GM08714 (cell line): ENCODE measurements around the gene FSIP2.
A peak's percentile ranks its signal among the peaks of the same experiment; 100 is the strongest.

Experiments used
- H3K4me3 ChIP-seq: fragments of 200-500 bp; sonication (Bioruptor generic); 2 replicates; pipeline ENCODE4 v1.5.1; 2014; ENCODE audit warnings: mild to moderate bottlenecking, low read length, inconsistent platforms
- ZNF274 ChIP-seq: IDR thresholded peaks from 2 replicates; pipeline ENCODE4 v1.6.1; 2012; ENCODE audit warnings: mild to moderate bottlenecking, low read depth, low read length

The FSIP2 gene

GRCh38 chr2:185738679-185739472, at the start of gene FSIP2:
FSIP2 (plus strand) TSS chr2:185738804; CDS start chr2:185738895, 91 bp downstream.
- no peak for TF ChIP-seq ZNF274
- peak within 1 kb of the TSS; percentile 6; the same call in 1 of the 2 replicates for H3K4me3 ChIP-seq

- no peak for TF ChIP-seq ZNF274
- no peak overlapping the region for H3K4me3 ChIP-seq
These were observed 48.6 kb upstream of the FSIP2 start for GRCh38 chr2:185689906-185690539.

- H3K4me3 ChIP-seq = no peak overlapping the region
- TF ChIP-seq ZNF274 = no peak
These were observed 42.8 kb upstream of the FSIP2 start for GRCh38 chr2:185695711-185696235.

GRCh38 chr2:185700883-185701282, 37.7 kb upstream of the FSIP2 start:
- H3K4me3 ChIP-seq = no peak overlapping the region
- TF ChIP-seq ZNF274 = no peak

GRCh38 chr2:185734658-185735057, 3.9 kb upstream of the FSIP2 start:
- TF ChIP-seq ZNF274 = no peak
- H3K4me3 ChIP-seq = no peak overlapping the region

- H3K4me3 ChIP-seq = no peak overlapping the region
- no peak for TF ChIP-seq ZNF274
These were observed 2.4 kb upstream of the FSIP2 start for GRCh38 chr2:185736210-185736609.

GRCh38 chr2:185745864-185746859, 7.6 kb downstream of the FSIP2 start:
- TF ChIP-seq ZNF274 = no peak
- H3K4me3 ChIP-seq = no peak overlapping the region

- H3K4me3 ChIP-seq = no peak overlapping the region
- no peak for TF ChIP-seq ZNF274
These were observed 18.8 kb downstream of the FSIP2 start for GRCh38 chr2:185757356-185757755.

GRCh38 chr2:185771396-185771795, 32.8 kb downstream of the FSIP2 start:
- no peak overlapping the region for H3K4me3 ChIP-seq
- TF ChIP-seq ZNF274 = no peak

GRCh38 chr2:185780890-185781289, 42.3 kb downstream of the FSIP2 start:
- H3K4me3 ChIP-seq = no peak overlapping the region
- no peak for TF ChIP-seq ZNF274

GRCh38 chr2:185782223-185782769, 43.7 kb downstream of the FSIP2 start:
- no peak overlapping the region for H3K4me3 ChIP-seq
- TF ChIP-seq ZNF274 = no peak

- TF ChIP-seq ZNF274 = no peak
- H3K4me3 ChIP-seq = no peak overlapping the region
These were observed 46.6 kb downstream of the FSIP2 start for GRCh38 chr2:185785156-185785555.

GRCh38 chr2:185785851-185786473, 47.4 kb downstream of the FSIP2 start:
- no peak overlapping the region for H3K4me3 ChIP-seq
- no peak for TF ChIP-seq ZNF274
